ENCODE results near the gene DIP2C.

DNA sequence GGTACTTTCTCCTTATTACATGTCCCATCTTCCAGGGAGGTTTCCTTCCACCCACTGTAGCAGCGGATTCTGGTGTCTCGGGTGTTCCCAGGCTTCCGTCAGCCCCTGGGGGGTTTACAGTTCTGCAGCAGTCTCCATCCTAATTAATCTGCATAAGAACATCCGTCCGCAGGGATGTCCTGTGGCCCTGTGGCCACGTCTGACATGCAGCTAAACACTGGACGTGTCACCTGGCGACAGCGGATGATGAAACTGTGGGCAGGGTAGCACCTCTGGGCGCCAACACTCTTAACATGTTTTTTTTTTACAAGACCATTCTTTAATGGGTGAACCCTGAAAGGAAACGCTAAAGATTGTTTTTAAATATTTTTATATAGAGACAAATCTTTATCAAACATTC, 58.2 kb downstream of the DIP2C start:
- TF ChIP-seq EZH2 (IDR thresholded peaks at IDR 0.05): no peak
- TF ChIP-seq, protein P1, sequence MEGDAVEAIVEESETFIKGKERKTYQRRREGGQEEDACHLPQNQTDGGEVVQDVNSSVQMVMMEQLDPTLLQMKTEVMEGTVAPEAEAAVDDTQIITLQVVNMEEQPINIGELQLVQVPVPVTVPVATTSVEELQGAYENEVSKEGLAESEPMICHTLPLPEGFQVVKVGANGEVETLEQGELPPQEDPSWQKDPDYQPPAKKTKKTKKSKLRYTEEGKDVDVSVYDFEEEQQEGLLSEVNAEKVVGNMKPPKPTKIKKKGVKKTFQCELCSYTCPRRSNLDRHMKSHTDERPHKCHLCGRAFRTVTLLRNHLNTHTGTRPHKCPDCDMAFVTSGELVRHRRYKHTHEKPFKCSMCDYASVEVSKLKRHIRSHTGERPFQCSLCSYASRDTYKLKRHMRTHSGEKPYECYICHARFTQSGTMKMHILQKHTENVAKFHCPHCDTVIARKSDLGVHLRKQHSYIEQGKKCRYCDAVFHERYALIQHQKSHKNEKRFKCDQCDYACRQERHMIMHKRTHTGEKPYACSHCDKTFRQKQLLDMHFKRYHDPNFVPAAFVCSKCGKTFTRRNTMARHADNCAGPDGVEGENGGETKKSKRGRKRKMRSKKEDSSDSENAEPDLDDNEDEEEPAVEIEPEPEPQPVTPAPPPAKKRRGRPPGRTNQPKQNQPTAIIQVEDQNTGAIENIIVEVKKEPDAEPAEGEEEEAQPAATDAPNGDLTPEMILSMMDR (IDR thresholded peaks at IDR 0.05): no peak
- TF ChIP-seq EZH2phosphoT487 (IDR thresholded peaks at IDR 0.05): no peak

All from neural progenitor cell (in vitro differentiated cells).